Smooth muscle cell of bladder (primary cell): ENCODE measurements around the gene MAU2. TPM values are rescaled to one million over a fixed set of nuclear protein-coding genes. Genes with fewer than 3 reads are reported as not detected.

Experiments
- total RNA-seq: library from RNA; depleted of rRNA; stranded (reverse); fragments of >200 nt; gene quantifications from 2 replicates; pipeline ENCODE4 v1.2.3, GENCODE V29; 2014

The MAU2 gene, protein sequence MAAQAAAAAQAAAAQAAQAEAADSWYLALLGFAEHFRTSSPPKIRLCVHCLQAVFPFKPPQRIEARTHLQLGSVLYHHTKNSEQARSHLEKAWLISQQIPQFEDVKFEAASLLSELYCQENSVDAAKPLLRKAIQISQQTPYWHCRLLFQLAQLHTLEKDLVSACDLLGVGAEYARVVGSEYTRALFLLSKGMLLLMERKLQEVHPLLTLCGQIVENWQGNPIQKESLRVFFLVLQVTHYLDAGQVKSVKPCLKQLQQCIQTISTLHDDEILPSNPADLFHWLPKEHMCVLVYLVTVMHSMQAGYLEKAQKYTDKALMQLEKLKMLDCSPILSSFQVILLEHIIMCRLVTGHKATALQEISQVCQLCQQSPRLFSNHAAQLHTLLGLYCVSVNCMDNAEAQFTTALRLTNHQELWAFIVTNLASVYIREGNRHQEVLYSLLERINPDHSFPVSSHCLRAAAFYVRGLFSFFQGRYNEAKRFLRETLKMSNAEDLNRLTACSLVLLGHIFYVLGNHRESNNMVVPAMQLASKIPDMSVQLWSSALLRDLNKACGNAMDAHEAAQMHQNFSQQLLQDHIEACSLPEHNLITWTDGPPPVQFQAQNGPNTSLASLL
- total RNA-seq = 16.8 and 27.0 TPM in 2 replicates

DNA sequence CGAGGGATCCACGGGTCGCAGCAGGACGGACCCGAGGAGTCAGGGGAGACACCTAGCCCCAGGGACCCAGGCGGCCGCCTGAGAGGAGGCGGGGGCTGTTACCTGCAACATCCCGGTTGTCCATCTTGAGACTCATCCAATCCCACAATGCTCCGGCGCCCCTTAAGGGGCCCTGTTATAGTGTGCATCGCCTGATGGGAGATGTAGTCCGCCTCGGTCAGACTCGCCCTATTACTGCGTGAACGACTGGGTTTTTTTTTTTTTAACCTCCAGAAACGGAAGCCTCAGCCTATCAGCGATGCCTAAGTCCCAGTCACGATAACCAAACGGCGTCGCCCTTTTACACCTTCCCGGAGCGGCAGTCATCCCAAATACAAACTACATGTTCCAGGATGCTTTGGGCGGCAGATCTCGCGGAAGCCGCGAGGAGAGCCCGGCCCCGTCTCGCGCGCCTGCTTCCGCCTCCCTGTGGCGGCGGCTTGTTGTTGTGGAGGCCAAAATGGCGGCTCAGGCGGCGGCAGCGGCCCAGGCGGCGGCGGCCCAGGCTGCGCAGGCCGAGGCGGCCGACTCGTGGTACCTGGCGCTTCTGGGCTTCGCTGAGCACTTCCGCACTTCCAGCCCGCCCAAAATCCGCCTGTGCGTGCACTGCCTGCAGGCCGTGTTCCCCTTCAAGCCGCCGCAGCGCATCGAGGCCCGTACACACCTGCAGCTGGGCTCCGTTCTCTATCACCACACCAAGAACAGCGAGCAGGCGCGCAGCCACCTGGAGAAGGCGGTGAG is at the start of gene MAU2, which contains the start of gene SUGP1:
TSS of gene MAU2 (plus strand) at position 469 of the 780 bp plus-strand sequence. CDS start at position 500, 31 bp downstream.
TSS of gene SUGP1 (minus strand) at position 149 of the 780 bp plus-strand sequence. CDS start at position 136, 13 bp downstream.

GRCh38 chr19:19404879-19405860 is 84.5 kb downstream of the MAU2 start, which contains the start of gene GATAD2A:
Gene GATAD2A (plus strand): TSS chr19:19405675. CDS start chr19:19465346, 59,671 bp downstream.

Other genes with a start within 250 kb of the MAU2 start
- 28.9 and 31.7 TPM in 2 replicates for gene TMEM161A, start 182.4 kb upstream of the MAU2 start, total RNA-seq
- gene MEF2B, start 150.6 kb upstream of the MAU2 start, total RNA-seq = 0.09 and 0.14 TPM in 2 replicates
- gene BORCS8, start 128.7 kb upstream of the MAU2 start, total RNA-seq = 15.5 and 17.5 TPM in 2 replicates
- 56.2 and 64.3 TPM in 2 replicates for gene RFXANK, start 128.6 kb upstream of the MAU2 start, total RNA-seq
- 3.3 and 4.7 TPM in 2 replicates for gene NR2C2AP, start 117.4 kb upstream of the MAU2 start, total RNA-seq
- gene NCAN, start 108.9 kb upstream of the MAU2 start, total RNA-seq = not detected in 2 replicates
- gene TM6SF2, start 47.5 kb upstream of the MAU2 start, total RNA-seq = 1.3 and 2.0 TPM in 2 replicates
- 26.5 and 33.8 TPM in 2 replicates for gene SUGP1, start 320 bp upstream of the MAU2 start, total RNA-seq
- 17.8 and 30.2 TPM in 2 replicates for gene GATAD2A, start 84.8 kb downstream of the MAU2 start, total RNA-seq
- 1.4 and 1.8 TPM in 2 replicates for gene TSSK6, start 194.7 kb downstream of the MAU2 start, total RNA-seq
- gene NDUFA13, start 195.4 kb downstream of the MAU2 start, total RNA-seq = 405 and 429 TPM in 2 replicates
- gene YJEFN3, start 208.1 kb downstream of the MAU2 start, total RNA-seq = 0.57 and 0.92 TPM in 2 replicates
- gene CILP2, start 217.4 kb downstream of the MAU2 start, total RNA-seq = 0.14 and 0.37 TPM in 2 replicates